GM18517 (cell line): ENCODE results near the gene PARP16.
"Not testable (repeated sequence)": the region's sequence is repeated elsewhere in the genome, so short reads cannot be mapped to it uniquely, and the experiment has no call there.

Experiments used
- ATAC-seq: cut with Tn5 transposase; IDR thresholded peaks from one replicate; pipeline ENCODE4 v1.9.1; 2021; ENCODE audit warnings: mild to moderate bottlenecking, moderate library complexity; ENCODE audit not compliant: unreplicated experiment

The PARP16 gene

GRCh38 chr15:65245096-65245856 lies 41.4 kb downstream of the PARP16 start:
- no peak for ATAC-seq

GRCh38 chr15:65244638-65245037 lies 42.0 kb downstream of the PARP16 start:
- ATAC-seq: no peak

DNA sequence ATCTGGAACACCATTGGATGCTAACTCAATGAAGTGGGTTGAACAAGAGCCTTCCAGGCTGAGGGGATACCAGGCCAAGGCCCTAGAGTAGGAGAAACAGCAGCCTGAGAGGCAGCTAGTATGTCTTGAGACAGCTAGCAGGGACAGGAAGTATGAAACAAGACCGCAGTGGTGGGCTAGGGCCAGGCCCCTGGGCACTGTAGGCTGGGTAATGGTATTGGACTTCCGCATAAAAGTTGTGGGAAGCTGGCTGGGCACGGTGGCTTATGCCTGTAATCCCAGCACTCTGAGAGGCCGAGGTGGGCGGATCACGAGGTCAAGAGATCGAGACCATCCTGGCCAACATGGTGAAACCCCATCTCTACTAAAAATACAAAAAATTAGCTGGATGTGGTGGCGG lies 50.2 kb downstream of the PARP16 start:
- not testable (repeated sequence) for ATAC-seq

- no peak for ATAC-seq
Observed at GRCh38 chr15:65233696-65234095, 53.0 kb downstream of the PARP16 start.

GRCh38 chr15:65232520-65232919 lies 54.2 kb downstream of the PARP16 start:
- ATAC-seq: no peak

GRCh38 chr15:65231306-65231705 lies 55.4 kb downstream of the PARP16 start:
- ATAC-seq: no peak

DNA sequence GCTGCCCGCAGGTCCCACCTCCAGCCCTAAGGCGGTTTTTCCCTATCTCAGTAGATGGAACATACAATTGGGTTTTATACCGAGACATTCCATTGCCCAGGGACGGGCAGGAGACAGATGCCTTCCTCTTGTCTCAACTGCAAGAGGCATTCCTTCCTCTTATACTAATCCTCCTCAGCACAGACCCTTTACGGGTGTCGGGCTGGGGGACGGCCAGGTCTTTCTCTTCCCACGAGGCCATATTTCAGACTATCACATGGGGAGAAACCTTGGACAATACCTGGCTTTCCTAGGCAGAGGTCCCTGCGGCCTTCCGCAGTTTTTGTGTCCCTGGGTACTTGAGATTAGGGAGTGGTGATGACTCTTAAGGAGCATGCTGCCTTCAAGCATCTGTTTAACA lies 59.8 kb downstream of the PARP16 start:
- not testable (repeated sequence) for ATAC-seq

- ATAC-seq: no peak
Observed at GRCh38 chr15:65226221-65226620, 60.5 kb downstream of the PARP16 start.

DNA sequence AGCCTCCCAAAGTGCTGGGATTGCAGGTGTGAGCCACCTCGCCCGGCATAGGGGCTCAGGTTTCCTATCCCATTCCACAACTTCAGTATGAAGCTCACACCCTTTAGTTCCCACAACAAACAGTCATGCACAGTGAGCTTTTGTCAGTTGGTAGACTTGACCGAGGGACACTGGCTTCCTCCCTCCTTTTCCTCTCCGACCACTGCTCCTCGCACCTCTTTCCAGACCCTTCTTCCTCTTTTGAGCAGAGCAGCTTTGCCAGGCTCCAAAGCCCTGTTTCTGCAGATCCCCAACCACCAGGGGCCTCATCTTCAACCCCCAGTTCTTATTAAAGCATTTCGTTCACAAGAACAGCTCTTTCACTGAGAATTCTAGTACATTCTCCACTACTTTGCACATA lies 62.7 kb downstream of the PARP16 start:
- ATAC-seq: no peak

DNA sequence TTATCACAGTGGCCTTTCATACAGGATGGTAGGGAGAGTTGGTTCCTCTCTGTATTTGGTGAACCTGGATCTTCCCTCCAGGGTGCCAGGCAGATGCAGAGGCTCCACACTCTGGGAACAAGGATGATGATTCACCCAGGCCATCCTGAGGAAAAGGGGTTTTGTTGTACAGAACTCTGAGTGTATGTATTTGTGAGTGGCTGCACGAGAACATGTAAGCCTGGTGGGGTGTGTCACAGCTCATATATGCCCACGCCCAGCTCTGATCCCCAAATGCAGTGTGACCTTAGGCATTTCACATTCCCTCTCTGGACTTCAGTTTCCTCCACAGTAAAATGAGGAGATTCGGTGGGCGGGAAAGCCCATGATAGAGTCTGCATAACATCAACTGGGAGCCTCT lies 63.8 kb downstream of the PARP16 start:
- no peak for ATAC-seq

DNA sequence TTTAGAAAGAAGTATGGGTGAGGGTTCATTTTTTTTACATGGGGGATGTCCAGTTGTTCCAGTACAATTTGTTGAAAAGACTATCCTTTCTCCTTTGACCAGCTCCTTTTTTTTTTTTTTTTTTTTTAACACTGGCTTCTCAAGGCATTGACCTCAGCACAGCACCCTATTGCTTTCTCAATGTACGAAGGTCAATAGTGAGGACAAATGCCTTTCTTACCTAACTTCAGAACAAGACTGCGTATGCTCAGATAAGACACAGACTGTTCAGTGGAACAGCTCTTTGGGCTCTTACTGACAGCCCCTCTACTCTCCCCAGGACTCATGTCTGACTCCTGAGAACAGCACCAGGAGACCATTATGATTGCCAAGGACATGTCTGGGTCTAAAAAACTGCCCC lies 65.0 kb downstream of the PARP16 start:
- no peak for ATAC-seq

- ATAC-seq: no peak
Observed at GRCh38 chr15:65219137-65219536, 67.5 kb downstream of the PARP16 start.

DNA sequence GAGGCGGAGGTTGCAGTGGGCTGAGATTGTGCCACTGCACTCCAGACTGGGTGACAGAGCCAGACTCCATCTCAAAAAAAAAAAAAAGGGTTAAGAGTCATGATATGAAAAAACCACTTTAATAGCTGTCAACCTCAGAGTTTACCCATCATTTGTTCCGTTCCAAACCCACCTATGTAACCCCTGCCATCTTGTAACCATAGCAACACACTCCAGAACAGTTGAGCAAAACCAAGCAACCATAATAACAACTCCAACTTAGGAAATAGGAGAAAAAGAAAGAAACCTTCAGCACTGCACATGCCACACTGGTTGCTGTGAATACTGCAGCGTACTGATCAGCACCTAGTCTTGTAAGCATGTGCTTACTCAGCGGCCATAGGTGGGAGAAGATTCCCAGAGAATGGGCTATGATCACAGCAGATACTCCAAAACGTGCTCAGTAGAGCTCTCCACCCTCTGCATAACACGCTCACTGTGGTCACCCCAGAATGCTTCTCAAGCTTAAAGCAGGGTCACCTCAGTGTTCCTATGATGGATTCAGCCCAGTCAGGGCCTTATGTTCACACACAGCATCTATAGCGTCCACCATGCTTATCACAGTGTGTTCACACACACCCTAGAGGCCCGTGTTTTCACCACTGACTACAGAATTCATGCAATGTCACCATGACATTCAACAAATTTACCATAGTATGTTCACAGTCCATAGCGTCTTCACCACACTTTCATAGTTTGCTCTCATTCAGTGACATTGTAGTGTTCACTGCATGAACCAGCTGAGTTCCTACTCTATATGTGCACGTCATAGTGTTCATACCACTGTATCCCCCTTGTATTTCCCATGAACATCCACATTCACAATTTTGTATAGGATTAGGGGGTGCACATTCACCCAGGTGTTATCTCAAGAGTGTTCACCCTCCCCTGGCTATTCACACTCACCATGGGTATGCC lies 68.9 kb downstream of the PARP16 start:
- no peak for ATAC-seq

GRCh38 chr15:65215496-65215895 lies 71.2 kb downstream of the PARP16 start:
- no peak for ATAC-seq

GRCh38 chr15:65214010-65214409 lies 72.7 kb downstream of the PARP16 start:
- no peak for ATAC-seq

DNA sequence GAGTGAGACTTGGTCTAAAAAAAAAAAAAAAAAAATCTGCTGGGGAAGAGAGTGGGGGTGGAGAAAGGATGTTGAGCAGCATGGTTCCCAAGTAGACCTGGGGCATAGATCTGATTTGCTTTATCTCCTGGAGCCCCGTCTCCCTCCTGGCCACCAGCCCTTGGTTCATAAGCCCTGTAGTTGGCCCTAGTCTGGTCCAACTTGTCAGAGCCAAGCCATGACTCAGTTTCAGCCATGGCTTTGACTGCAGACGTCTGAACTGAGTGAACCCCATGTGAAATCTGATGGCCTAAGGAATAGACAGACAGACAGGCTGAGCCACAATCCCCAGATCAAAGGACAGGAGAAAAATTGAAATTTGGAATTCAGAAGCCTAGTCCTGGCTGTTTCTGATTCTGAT lies 73.4 kb downstream of the PARP16 start:
- ATAC-seq: no peak

DNA sequence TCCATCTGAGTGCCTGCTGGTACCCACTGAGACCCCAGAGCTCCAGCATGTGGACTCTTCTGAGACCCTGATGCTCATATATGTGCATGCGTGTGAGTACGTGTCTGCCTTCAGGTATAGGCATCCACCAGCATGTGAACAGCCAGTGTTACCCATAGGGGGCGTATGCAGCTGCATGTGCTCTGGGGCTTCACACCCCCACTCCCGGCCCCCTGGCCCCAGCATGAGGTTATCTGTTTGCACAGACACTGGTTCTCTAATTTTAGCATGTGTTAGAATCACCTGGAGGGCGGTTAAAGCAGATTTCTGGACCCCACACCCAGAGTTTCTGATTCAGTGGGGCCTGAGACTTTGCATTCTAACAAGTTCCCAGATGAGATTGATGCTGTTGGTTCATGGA lies 74.6 kb downstream of the PARP16 start:
- no peak for ATAC-seq

GRCh38 chr15:65211482-65211982 lies 75.2 kb downstream of the PARP16 start:
- no peak for ATAC-seq

DNA sequence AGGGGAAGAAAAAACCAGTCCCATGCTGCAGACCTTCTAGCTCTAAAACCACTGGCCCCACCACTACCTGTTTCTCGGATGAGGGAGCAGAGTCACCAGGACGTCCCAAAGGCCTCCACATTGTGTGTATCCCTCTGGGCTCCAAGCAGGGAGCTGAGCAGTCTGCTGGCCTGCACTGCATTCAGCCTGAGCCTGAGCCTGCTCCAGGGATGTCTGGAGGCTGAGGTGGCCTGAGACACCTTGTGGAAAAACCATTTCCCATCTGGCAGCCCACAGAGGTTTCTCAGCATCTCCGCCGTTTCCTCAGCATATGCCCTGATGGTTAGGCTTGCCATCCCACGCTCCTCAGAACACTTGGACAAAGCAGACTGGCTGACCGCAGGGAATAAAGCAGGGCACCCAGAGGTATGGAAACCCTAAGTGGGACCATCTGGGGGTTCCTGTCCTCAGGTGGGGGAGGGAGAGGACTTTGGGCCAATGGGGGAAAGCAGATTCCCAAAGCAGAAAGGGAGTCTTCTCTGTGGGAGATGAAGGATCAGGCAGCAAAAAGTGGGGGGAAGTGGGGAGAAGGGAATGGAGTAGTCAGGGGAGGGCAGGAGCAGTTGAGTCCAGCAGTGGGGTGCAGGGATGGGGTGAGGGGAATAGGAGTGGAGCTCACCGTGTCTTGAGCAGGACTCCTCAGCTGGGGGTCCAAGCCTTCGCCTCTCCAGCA lies 75.8 kb downstream of the PARP16 start, which contains the start of gene CILP:
Gene CILP, minus strand, starts transcription at position 704 of the 712 bp plus-strand sequence. CDS start 1,718 bp downstream, outside the sequence.
- no peak for ATAC-seq

- no peak for ATAC-seq
Observed at GRCh38 chr15:65209701-65210643, 76.7 kb downstream of the PARP16 start.
